ENCODE results near the gene CECR2.

Gene CECR2

GRCh38 chr22:17590586-17590985, 221.3 kb downstream of the CECR2 start:
- H3K4me3 ChIP-seq (ENCODE audit: low read depth, low read length), result no peak overlapping the region

GRCh38 chr22:17592201-17592600, 222.9 kb downstream of the CECR2 start:
- H3K4me3 ChIP-seq (ENCODE audit: low read depth, low read length), result no peak overlapping the region

- H3K4me3 ChIP-seq (ENCODE audit: low read depth, low read length), result no peak overlapping the region
Measured at GRCh38 chr22:17596226-17596625, 227.0 kb downstream of the CECR2 start.

- no peak overlapping the region for H3K4me3 ChIP-seq (ENCODE audit: low read depth, low read length)
Measured at GRCh38 chr22:17597217-17597616, 228.0 kb downstream of the CECR2 start.

- no peak overlapping the region for H3K4me3 ChIP-seq (ENCODE audit: low read depth, low read length)
Measured at GRCh38 chr22:17598318-17598717, 229.1 kb downstream of the CECR2 start.

GRCh38 chr22:17601031-17601430, 231.8 kb downstream of the CECR2 start:
- no peak overlapping the region for H3K4me3 ChIP-seq (ENCODE audit: low read depth, low read length)

- H3K4me3 ChIP-seq (ENCODE audit: low read depth, low read length), result no peak overlapping the region
Measured at GRCh38 chr22:17603668-17604067, 234.4 kb downstream of the CECR2 start.

GRCh38 chr22:17606496-17606895, 237.2 kb downstream of the CECR2 start:
- no peak overlapping the region for H3K4me3 ChIP-seq (ENCODE audit: low read depth, low read length)
